Measurements from ENCODE around the gene CEACAM20. TPM values are rescaled to one million over a fixed set of nuclear protein-coding genes. Genes with fewer than 3 reads are reported as not detected.

CEACAM20 gene
- total RNA-seq, 2 donors from 2014 or later, result not detected

GRCh38 chr19:44515907-44516306, 13.6 kb downstream of the CEACAM20 start:
- Histone ChIP-seq H3K27ac (no peak overlapping the region), H3K4me3 (no peak overlapping the region), H3K9me3 (no peaks in the 10 kb centered on the region), H3K27me3 (no peaks in the 10 kb centered on the region), H3K4me1 (no peaks in the 10 kb centered on the region), H3K36me3 (no peaks in the 10 kb centered on the region)
- TF ChIP-seq CTCF (IDR thresholded peaks at IDR 0.05), result no peak
- no peak for DNase-seq (ENCODE audit: low spot score)

- no peak for TF ChIP-seq CTCF (IDR thresholded peaks at IDR 0.05)
Measured at GRCh38 chr19:44515031-44515430, 14.4 kb downstream of the CEACAM20 start.

DNA sequence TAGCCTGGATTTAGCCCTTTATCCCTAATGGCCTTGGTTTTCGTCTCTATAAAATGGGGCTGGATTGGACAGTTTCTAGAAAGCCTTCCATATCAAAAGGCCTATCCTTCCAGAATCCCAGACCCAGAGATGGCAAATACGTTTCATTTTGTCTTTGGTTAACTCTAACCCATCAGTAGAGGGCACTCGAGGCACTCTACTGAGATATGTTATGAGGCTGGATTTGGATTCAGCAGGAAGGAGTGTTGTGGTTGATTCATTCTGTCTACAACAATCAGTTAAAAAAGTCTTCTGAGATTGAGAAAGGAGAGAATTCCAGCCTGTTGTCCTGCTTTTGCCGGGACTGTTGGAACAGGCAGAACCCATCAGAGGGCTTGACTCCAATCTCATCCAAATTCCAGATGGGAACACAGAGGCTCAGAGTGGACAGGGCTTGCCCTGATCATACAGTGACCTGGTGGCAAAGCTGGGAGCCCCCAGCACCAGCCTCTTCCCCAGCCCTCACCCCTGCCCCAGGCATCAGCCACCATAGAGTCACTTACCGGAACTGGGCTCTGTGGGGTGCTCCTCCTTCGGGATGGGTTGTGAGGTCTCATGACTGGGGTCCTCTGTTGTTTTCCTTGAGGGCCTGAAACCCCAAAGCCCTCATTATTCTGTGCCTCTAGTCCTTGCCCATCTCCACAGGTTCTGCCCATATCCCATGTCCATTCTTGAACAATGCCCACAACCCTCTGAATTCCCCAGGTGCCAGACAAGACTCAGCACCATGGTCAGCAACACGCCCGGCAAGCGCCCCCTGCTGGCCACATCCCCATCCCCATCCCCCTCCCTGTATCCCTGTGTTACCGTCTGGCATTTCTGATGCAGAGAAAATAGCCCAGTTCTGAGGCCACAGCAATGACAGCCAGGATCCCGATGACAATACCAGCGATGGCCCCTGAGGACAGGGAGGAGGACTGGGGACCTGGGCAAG, 16.9 kb downstream of the CEACAM20 start:
- no peaks in the 10 kb centered on the region for H3K36me3 ChIP-seq
- TF ChIP-seq CTCF (IDR thresholded peaks at IDR 0.05), result peak in 1 of 2 donors; percentile 25
- no peak overlapping the region for H3K27ac ChIP-seq
- H3K9me3 ChIP-seq, result no peaks in the 10 kb centered on the region
- no peak for DNase-seq (ENCODE audit: low spot score)
- no peaks in the 10 kb centered on the region for H3K27me3 ChIP-seq
- H3K4me1 ChIP-seq, result no peaks in the 10 kb centered on the region
- H3K4me3 ChIP-seq, result no peak overlapping the region

More at GRCh38 chr19:44515031-44515430, 14.4 kb downstream of the CEACAM20 start:
- Histone ChIP-seq H3K4me3 (no peak overlapping the region), H3K27ac (no peak overlapping the region), H3K4me1 (no peaks in the 10 kb centered on the region), H3K9me3 (no peaks in the 10 kb centered on the region), H3K27me3 (no peaks in the 10 kb centered on the region), H3K36me3 (no peaks in the 10 kb centered on the region)
- DNase-seq (ENCODE audit: low spot score), result no peak

- Histone ChIP-seq H3K27me3 (no peaks in the 10 kb centered on the region), H3K27ac (no peak overlapping the region), H3K4me3 (no peak overlapping the region), H3K4me1 (no peaks in the 10 kb centered on the region), H3K36me3 (no peaks in the 10 kb centered on the region), H3K9me3 (no peaks in the 10 kb centered on the region)
- TF ChIP-seq CTCF (IDR thresholded peaks at IDR 0.05), result no peak
- no peak for DNase-seq (ENCODE audit: low spot score)
Measured at GRCh38 chr19:44509478-44509877, 20.0 kb downstream of the CEACAM20 start.

DNA sequence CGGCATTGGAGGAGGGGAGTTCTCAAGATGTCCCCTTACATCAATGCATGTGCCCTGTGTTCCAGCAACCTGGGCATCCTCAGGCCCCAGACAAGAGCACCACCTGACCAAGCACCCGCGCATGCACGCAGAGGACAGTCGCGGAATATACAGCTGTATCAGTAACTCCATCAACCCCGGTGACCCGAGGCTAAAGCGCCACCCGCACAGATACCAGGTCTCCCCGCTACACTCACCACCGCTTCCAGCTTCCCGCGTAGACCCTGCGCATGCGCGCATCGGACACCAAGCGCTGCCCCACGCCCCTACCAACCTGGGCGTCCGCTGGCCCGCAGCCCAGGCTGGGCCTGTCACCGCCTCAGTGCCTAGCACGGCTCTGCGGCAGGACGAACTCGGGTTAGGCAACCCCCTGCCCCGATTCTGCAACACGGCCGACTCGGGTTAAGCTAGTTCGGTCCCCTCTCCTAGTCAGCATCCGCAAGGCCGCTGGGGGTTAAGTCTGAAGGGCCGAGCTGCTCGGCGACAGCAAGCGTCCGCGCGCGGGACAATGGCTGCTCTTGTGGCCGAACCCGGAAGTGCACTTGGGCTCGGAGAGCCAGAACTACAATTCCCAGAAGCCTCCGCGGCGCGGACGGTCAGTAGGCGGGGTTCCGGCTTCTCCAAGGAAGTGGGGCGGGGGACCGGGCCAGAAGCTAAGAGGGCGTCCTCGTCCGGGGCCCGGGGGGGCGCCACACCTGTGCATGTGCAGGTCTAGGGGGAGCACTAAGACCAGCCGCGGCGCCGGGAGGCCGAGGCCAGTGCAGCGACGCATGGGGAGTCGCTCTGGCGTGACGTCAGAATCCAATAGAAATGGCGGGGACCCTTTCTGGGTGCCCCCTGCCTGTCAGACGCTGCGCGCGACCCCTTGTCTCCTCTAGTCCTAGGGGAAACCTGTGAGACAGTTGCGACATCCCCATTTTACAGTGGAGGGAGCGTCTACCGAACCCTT, 29.2 kb downstream of the CEACAM20 start, which contains the start of gene ZNF180:
Gene ZNF180 (minus strand): TSS at position 561 of the 988 bp plus-strand sequence. CDS start 3,188 bp downstream, outside the sequence.
- H3K27ac ChIP-seq, result peak within 1 kb of the TSS; percentile 87 to 93
- peak; percentile 56 to 63 for TF ChIP-seq CTCF (IDR thresholded peaks at IDR 0.05)
- DNase-seq (ENCODE audit: low spot score), result peak; percentile 91

More for the DNA sequence above, 29.2 kb downstream of the CEACAM20 start, which contains the start of gene ZNF180:
- H3K9me3 ChIP-seq, result peaks cover 9 to 37% of the 10 kb centered on the region in 2 donors
- peak within 1 kb of the TSS; percentile 84 to 92 for H3K4me3 ChIP-seq
- peaks cover 21% of the 10 kb centered on the region for H3K36me3 ChIP-seq
- no peaks in the 10 kb centered on the region for H3K27me3 ChIP-seq
- peaks cover 0 to 15% of the 10 kb centered on the region in 2 donors for H3K4me1 ChIP-seq

Measured in right atrium auricular region (tissue), 2 donors.